OCI-LY7 (cell line): ENCODE data around the gene ITGB2.

Experiments
- CTCF ChIP-seq: fragments of 200-600 bp; sonication (generic); conservative IDR thresholded peaks from 2 replicates; pipeline ENCODE4 v1.5.1; 2014; ENCODE audit warnings: mild to moderate bottlenecking, antibody characterized with exemption, low read length, moderate library complexity, mixed read lengths
- EZH2phosphoT487 ChIP-seq: fragments of 200-600 bp; sonication (generic); IDR thresholded peaks from 2 replicates; pipeline ENCODE4 v1.6.1; 2018; ENCODE audit warnings: low read depth, borderline replicate concordance, mild to moderate bottlenecking, mixed run types, antibody characterized with exemption, low read length, moderate library complexity, mixed read lengths

- no peak for TF ChIP-seq CTCF
- TF ChIP-seq EZH2phosphoT487, result no peak
These were observed 10.3 kb downstream of the ITGB2 start for GRCh38 chr21:44910229-44911067.
